Lower leg skin (tissue), 3 donors: ENCODE measurements around the gene LRPPRC.

Source experiments
- POLR2A ChIP-seq, 2 donors: fragments of 450-650 bp; IDR thresholded peaks; one replicate each; pipeline ENCODE4 v1.6.1; 2016 to 2017; ENCODE audit warnings: antibody characterized with exemption in 2 of 2, mild to moderate bottlenecking in 1 of 2, moderate library complexity in 1 of 2
- TF ChIP-seq, protein P1 (sequence below), 3 donors: fragments of 450-650 bp; IDR thresholded peaks; one replicate each; pipeline ENCODE4 v1.5.1; 2016; ENCODE audit warnings: antibody characterized with exemption in 3 of 3, mild to moderate bottlenecking in 3 of 3, moderate library complexity in 2 of 3

DNA sequence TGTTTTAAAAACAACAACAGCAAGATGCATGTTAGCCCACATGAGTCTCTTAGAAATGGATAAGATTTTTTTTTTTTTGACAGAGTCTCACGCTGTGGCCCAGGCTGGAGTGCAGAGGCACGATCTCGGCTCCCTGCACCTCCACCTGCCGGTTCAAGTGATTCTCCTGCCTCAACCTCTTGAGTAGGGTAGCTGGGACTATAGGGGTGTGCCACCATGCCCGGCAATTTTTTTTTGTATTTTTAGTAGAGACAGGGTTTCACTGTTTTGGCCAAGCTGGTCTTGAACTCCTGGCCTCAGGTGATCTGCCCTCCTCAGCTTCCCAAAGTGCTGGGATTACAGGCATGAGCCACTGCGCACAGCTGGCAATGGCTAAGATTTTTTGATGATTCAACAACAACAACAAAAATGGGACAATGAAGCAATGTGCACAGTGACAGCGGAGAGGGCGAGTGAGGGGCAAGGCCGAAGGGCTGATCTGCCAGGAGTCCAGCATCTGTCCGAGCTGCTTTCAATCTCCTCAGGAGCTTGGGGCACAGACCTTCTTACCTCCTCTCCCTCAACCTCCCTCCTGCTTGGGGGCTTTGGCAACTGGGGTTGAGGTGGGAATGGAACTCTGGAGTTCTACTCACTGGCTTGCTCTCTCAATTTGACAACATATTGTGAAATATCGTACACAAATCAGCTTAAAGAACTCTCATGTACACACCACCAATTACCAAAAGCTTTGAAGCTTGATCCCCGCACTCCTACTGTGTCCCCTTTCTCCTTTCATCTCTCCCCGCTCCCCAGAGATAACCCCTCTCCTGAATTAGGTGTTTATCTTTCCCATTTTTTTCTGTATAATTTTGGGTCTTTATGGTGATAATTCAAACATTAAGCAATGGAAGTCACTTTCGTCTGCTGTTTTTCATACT lies 153.6 kb downstream of the LRPPRC start:
- TF ChIP-seq, protein P1, sequence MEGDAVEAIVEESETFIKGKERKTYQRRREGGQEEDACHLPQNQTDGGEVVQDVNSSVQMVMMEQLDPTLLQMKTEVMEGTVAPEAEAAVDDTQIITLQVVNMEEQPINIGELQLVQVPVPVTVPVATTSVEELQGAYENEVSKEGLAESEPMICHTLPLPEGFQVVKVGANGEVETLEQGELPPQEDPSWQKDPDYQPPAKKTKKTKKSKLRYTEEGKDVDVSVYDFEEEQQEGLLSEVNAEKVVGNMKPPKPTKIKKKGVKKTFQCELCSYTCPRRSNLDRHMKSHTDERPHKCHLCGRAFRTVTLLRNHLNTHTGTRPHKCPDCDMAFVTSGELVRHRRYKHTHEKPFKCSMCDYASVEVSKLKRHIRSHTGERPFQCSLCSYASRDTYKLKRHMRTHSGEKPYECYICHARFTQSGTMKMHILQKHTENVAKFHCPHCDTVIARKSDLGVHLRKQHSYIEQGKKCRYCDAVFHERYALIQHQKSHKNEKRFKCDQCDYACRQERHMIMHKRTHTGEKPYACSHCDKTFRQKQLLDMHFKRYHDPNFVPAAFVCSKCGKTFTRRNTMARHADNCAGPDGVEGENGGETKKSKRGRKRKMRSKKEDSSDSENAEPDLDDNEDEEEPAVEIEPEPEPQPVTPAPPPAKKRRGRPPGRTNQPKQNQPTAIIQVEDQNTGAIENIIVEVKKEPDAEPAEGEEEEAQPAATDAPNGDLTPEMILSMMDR (IDR thresholded peaks at IDR 0.05): no peak
- no peak for TF ChIP-seq POLR2A (IDR thresholded peaks at IDR 0.05)
